OCI-LY7 (cell line): ENCODE measurements around the gene CD79A.

Experiments used
- EZH2phosphoT487 ChIP-seq: fragments of 200-600 bp; sonication (generic); IDR thresholded peaks from 2 replicates; pipeline ENCODE4 v1.6.1; 2018; ENCODE audit warnings: low read depth, borderline replicate concordance, mild to moderate bottlenecking, mixed run types, antibody characterized with exemption, low read length, moderate library complexity, mixed read lengths
- TF ChIP-seq, protein P1 (sequence below): fragments of 200-600 bp; sonication (generic); conservative IDR thresholded peaks from 2 replicates; pipeline ENCODE4 v1.5.1; 2014; ENCODE audit warnings: mild to moderate bottlenecking, antibody characterized with exemption, low read length, moderate library complexity, mixed read lengths

DNA sequence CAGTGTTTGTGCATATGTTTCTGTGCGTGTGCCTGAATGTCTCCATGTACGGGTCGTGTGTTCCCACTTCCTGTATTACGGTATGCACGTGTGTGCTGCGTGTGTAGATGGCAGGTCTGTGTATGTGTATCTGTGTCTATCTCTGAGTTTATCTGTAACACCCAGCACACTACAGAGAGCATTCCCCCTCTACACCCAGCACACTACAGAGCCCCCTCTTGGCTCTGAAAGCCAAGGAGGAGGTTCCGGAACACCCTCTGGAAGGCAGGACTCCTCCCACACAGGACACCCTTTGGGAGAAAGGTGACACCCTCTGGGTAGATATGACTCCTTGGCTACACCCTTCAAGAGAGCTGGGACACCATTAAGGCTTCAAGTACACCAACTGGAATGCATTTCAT, 53.2 kb downstream of the CD79A start:
- TF ChIP-seq, protein P1, sequence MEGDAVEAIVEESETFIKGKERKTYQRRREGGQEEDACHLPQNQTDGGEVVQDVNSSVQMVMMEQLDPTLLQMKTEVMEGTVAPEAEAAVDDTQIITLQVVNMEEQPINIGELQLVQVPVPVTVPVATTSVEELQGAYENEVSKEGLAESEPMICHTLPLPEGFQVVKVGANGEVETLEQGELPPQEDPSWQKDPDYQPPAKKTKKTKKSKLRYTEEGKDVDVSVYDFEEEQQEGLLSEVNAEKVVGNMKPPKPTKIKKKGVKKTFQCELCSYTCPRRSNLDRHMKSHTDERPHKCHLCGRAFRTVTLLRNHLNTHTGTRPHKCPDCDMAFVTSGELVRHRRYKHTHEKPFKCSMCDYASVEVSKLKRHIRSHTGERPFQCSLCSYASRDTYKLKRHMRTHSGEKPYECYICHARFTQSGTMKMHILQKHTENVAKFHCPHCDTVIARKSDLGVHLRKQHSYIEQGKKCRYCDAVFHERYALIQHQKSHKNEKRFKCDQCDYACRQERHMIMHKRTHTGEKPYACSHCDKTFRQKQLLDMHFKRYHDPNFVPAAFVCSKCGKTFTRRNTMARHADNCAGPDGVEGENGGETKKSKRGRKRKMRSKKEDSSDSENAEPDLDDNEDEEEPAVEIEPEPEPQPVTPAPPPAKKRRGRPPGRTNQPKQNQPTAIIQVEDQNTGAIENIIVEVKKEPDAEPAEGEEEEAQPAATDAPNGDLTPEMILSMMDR = no peak
- no peak for TF ChIP-seq EZH2phosphoT487
